NCI-H2029 (cell line): ENCODE data around the gene SPAG4.

Experiments
- DNase-seq: peaks from one replicate; lab custom pipeline; 2025; lab: John Stamatoyannopoulos, UW

The SPAG4 gene

GRCh38 chr20:35620818-35621559, 5.4 kb downstream of the SPAG4 start:
- DNase-seq: no peak

- no peak for DNase-seq
These were observed 5.9 kb downstream of the SPAG4 start for GRCh38 chr20:35621560-35621946.

GRCh38 chr20:35625584-35626385, 10.2 kb downstream of the SPAG4 start:
- peak; percentile 16 for DNase-seq

GRCh38 chr20:35626386-35627001, 10.9 kb downstream of the SPAG4 start:
- no peak for DNase-seq

- no peak for DNase-seq
These were observed 11.5 kb downstream of the SPAG4 start for GRCh38 chr20:35627121-35627520.

- no peak for DNase-seq
These were observed 14.0 kb downstream of the SPAG4 start for GRCh38 chr20:35629427-35630145.

- no peak for DNase-seq
These were observed 15.0 kb downstream of the SPAG4 start for GRCh38 chr20:35630636-35631035.

GRCh38 chr20:35632539-35633115, 17.0 kb downstream of the SPAG4 start:
- DNase-seq: no peak

GRCh38 chr20:35635652-35636051, 20.0 kb downstream of the SPAG4 start:
- no peak for DNase-seq

- no peak for DNase-seq
These were observed 20.5 kb downstream of the SPAG4 start for GRCh38 chr20:35636095-35636494.

GRCh38 chr20:35637276-35637675, 21.6 kb downstream of the SPAG4 start:
- no peak for DNase-seq

GRCh38 chr20:35638751-35639150, 23.1 kb downstream of the SPAG4 start:
- no peak for DNase-seq

GRCh38 chr20:35640724-35641123, 25.1 kb downstream of the SPAG4 start:
- DNase-seq: no peak

- DNase-seq: no peak
These were observed 26.1 kb downstream of the SPAG4 start for GRCh38 chr20:35641743-35642142.

GRCh38 chr20:35643045-35643444, 27.4 kb downstream of the SPAG4 start:
- DNase-seq: no peak

GRCh38 chr20:35644806-35645205, 29.2 kb downstream of the SPAG4 start:
- DNase-seq: no peak

- peak; percentile 16 for DNase-seq
These were observed 33.2 kb downstream of the SPAG4 start for GRCh38 chr20:35648836-35649235.

- DNase-seq: no peak
These were observed 35.0 kb downstream of the SPAG4 start for GRCh38 chr20:35650632-35651031.

GRCh38 chr20:35651958-35652357, 36.3 kb downstream of the SPAG4 start:
- no peak for DNase-seq

- DNase-seq: no peak
These were observed 37.2 kb downstream of the SPAG4 start for GRCh38 chr20:35652641-35653429.

- DNase-seq: no peak
These were observed 37.8 kb downstream of the SPAG4 start for GRCh38 chr20:35653430-35653734.
